PC-9 (cell line): Measurements from ENCODE around the gene TMEFF1. TPM values are rescaled to one million over a fixed set of nuclear protein-coding genes. Genes with fewer than 3 reads are reported as not detected.

Source experiments
- BruUV-seq: library from RNA; stranded (reverse); fragments of 400-500 nt; replicated peaks from 2 replicates; lab custom pipeline; 2021; lab: Mats Ljungman, UMichigan
- CTCF ChIA-PET: fragments of 300-600 bp; sonication (Branson Sonifier 250); formaldehyde crosslinking; loops from one replicate; lab custom pipeline; 2022; ENCODE audit warnings: antibody characterized with exemption; lab: Charles Lee
- POLR2A ChIA-PET: fragments of 300-600 bp; sonication (Branson Sonifier 250); formaldehyde crosslinking; loops from one replicate; lab custom pipeline; 2022; ENCODE audit warnings: antibody characterized with exemption; ENCODE audit not compliant: unreplicated experiment; lab: Charles Lee
- DNase-seq, 2 experiments: peaks; one replicate each; pipeline versions ENCODE4 v3.0.0 to v3.0.0-alpha.2; 2015 to 2022; ENCODE audit warnings: mixed read lengths in 1 of 2
- H2AFZ ChIP-seq: fragments of 200-600 bp; sonication (generic); 2 replicates; pipeline ENCODE4 v1.8.1; 2017; ENCODE audit warnings: antibody characterized with exemption
- H3F3A ChIP-seq: fragments of 200-600 bp; sonication (generic); 2 replicates; pipeline ENCODE4 v1.8.1; 2017; ENCODE audit warnings: antibody characterized with exemption, mild to moderate bottlenecking, low read depth; ENCODE audit not compliant: insufficient read depth
- H3K27ac ChIP-seq: fragments of 200-600 bp; sonication (generic); 2 replicates; pipeline ENCODE4 v1.6.1; 2016; ENCODE audit warnings: mixed run types
- H3K27me3 ChIP-seq: fragments of 200-600 bp; sonication (generic); 2 replicates; pipeline ENCODE4 v1.6.1; 2016; ENCODE audit warnings: low read depth, mixed run types; ENCODE audit not compliant: insufficient read depth
- H3K36me3 ChIP-seq: fragments of 200-600 bp; sonication (generic); 2 replicates; pipeline ENCODE4 v1.6.1; 2016; ENCODE audit warnings: low read depth, mixed run types
- H3K4me1 ChIP-seq: fragments of 200-600 bp; sonication (generic); replicated peaks from 2 replicates; pipeline ENCODE4 v1.6.1; 2016; ENCODE audit warnings: mixed run types; ENCODE audit not compliant: insufficient read depth
- H3K4me2 ChIP-seq: fragments of 200-600 bp; sonication (generic); 2 replicates; pipeline ENCODE4 v1.6.1; 2017; ENCODE audit warnings: mixed run types
- H3K4me3 ChIP-seq: fragments of 200-600 bp; sonication (generic); 2 replicates; pipeline ENCODE4 v1.6.1; 2016; ENCODE audit warnings: mixed run types
- H3K79me2 ChIP-seq: fragments of 200-600 bp; sonication (generic); 2 replicates; pipeline ENCODE4 v1.6.1; 2017; ENCODE audit warnings: low read depth, mixed run types
- H3K9me2 ChIP-seq: fragments of 200-600 bp; sonication (generic); 2 replicates; pipeline ENCODE4 v1.8.1; 2017; ENCODE audit warnings: mild to moderate bottlenecking; ENCODE audit not compliant: insufficient read depth
- H3K9me3 ChIP-seq: fragments of 200-600 bp; sonication (generic); 2 replicates; pipeline ENCODE4 v1.8.1; 2016; ENCODE audit warnings: low read depth; ENCODE audit not compliant: insufficient read depth
- H4K20me1 ChIP-seq: fragments of 200-600 bp; sonication (generic); 2 replicates; pipeline ENCODE4 v1.8.1; 2017; ENCODE audit not compliant: insufficient read depth
- EZH2 ChIP-seq: fragments of 200-600 bp; sonication (generic); IDR thresholded peaks from 2 replicates; pipeline ENCODE4 v1.8.0; 2017; ENCODE audit warnings: antibody characterized with exemption, low read depth
- intact Hi-C: fragments of 100-400 bp; cut with micrococcal nuclease; formaldehyde crosslinking; loops from one replicate; pipeline ENCODE4 v1.10.0; 2022; ENCODE audit not compliant: unreplicated experiment
- total RNA-seq: library from RNA; stranded (reverse); gene quantifications from 2 replicates; pipeline ENCODE4 v1.2.3, GENCODE V29; 2021
- TF ChIP-seq, protein P1 (sequence below): fragments of 200-600 bp; sonication (generic); conservative IDR thresholded peaks from 2 replicates; pipeline ENCODE4 v1.6.1; 2017; ENCODE audit warnings: mixed run types, antibody characterized with exemption, mild to moderate bottlenecking, moderate library complexity

The TMEFF1 gene
- total RNA-seq, 1 experiment from 2014 or later, result 1.1 TPM

DNA sequence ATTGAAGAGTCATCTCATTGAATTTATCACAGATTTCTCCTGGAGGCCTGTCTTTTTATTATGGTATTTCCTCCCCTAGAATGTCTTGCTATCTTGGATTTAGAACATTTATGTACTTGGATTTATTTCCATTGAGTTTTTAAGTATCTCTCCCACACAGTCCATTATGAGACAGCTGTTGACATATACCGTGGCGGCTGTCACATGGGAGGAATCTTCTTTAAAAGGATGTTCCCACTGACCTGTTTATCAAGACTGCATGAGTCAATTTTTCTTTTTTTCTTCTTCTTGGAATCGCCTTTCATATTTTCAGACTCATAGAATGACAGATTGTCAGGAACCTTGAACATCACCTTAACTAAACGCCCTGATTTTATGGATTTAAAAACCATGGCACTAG is 102.1 kb downstream of the TMEFF1 start:
- Histone ChIP-seq H3K4me1 (peaks cover 18% of the 10 kb centered on the region), H3F3A (peaks cover 15% of the 10 kb centered on the region; the same call in 1 of the 2 replicates), H3K4me2 (no peak overlapping the region), H3K4me3 (no peak overlapping the region), H3K27ac (peak overlapping the region; percentile 33; the same call in 1 of the 2 replicates), H2AFZ (no peak overlapping the region), H3K9me2 (no peaks in the 10 kb centered on the region), H3K9me3 (no peaks in the 10 kb centered on the region), H3K27me3 (no peaks in the 10 kb centered on the region), H3K36me3 (no peaks in the 10 kb centered on the region), H3K79me2 (no peaks in the 10 kb centered on the region), H4K20me1 (no peaks in the 10 kb centered on the region)
- no peak for DNase-seq
- ChIA-PET POLR2A (no interaction called here), CTCF (no interaction called here)
- TF ChIP-seq, protein P1, sequence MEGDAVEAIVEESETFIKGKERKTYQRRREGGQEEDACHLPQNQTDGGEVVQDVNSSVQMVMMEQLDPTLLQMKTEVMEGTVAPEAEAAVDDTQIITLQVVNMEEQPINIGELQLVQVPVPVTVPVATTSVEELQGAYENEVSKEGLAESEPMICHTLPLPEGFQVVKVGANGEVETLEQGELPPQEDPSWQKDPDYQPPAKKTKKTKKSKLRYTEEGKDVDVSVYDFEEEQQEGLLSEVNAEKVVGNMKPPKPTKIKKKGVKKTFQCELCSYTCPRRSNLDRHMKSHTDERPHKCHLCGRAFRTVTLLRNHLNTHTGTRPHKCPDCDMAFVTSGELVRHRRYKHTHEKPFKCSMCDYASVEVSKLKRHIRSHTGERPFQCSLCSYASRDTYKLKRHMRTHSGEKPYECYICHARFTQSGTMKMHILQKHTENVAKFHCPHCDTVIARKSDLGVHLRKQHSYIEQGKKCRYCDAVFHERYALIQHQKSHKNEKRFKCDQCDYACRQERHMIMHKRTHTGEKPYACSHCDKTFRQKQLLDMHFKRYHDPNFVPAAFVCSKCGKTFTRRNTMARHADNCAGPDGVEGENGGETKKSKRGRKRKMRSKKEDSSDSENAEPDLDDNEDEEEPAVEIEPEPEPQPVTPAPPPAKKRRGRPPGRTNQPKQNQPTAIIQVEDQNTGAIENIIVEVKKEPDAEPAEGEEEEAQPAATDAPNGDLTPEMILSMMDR, result no peak
- TF ChIP-seq EZH2, result no peak
- BruUV-seq, result no TSS peak
- intact Hi-C loops, result no loop called here

DNA sequence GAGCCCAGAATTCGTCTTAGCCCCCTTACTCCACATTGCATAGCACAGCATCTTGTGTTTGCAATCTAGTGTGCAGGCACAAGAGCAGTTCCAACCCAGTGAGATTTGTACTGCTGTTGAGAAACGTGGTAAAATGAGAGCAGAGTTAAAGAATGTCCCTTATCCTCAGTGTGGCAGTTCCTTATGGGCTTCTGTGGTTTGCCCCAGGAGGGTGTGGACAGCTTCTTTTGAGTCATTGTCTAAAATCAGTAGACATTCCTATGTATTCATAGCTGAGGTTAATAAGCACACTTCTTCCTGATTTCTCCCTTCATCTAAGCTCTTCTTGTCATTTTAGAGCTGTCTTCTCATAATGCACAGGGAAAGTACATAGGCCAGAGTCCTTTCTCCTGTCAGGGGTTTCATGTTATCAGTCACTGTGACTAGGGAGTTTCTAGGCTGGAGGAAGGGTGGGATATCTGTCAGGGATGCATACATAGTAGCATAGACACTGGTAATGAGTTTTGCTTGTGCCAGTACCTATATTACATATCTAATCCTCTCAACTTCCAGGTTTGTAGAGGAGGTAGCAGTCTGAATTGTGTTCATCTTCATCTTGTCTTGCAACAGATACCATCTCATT is 102.9 kb downstream of the TMEFF1 start:
- no peaks in the 10 kb centered on the region for H3K27me3 ChIP-seq
- intact Hi-C loops, result no loop called here
- H3K79me2 ChIP-seq, result no peaks in the 10 kb centered on the region
- H3K27ac ChIP-seq, result peak overlapping the region; percentile 33
- DNase-seq, result peak; percentile 51 to 85
- H4K20me1 ChIP-seq, result no peaks in the 10 kb centered on the region
- CTCF ChIA-PET, result no interaction called here
- no peak overlapping the region for H3K4me3 ChIP-seq
- H3K9me2 ChIP-seq, result no peaks in the 10 kb centered on the region
- POLR2A ChIA-PET, result no interaction called here
- no peak for TF ChIP-seq EZH2
- TF ChIP-seq, protein P1, result no peak
- peak overlapping the region; percentile 47 for H3K4me2 ChIP-seq
- H3K9me3 ChIP-seq, result no peaks in the 10 kb centered on the region
- no TSS peak for BruUV-seq
- no peaks in the 10 kb centered on the region for H3K36me3 ChIP-seq
- peaks cover 18% of the 10 kb centered on the region for H3K4me1 ChIP-seq
- H3F3A ChIP-seq, result peaks cover 15% of the 10 kb centered on the region; the same call in 1 of the 2 replicates
- no peak overlapping the region for H2AFZ ChIP-seq

GRCh38 chr9:100577776-100578448 is 105.0 kb downstream of the TMEFF1 start, which contains the start of gene CAVIN4:
Gene CAVIN4, plus strand, starts transcription at chr9:100578079. Its CDS starts 65 bp downstream, at chr9:100578144.
- no peak for DNase-seq
- Histone ChIP-seq H3F3A (peaks cover 15% of the 10 kb centered on the region; the same call in 1 of the 2 replicates), H3K4me1 (peaks cover 18% of the 10 kb centered on the region), H3K27ac (no peak within 1 kb of the TSS), H2AFZ (no peak within 1 kb of the TSS), H3K9me2 (no peaks in the 10 kb centered on the region), H3K4me2 (no peak within 1 kb of the TSS), H3K4me3 (no peak within 1 kb of the TSS), H3K9me3 (no peaks in the 10 kb centered on the region), H3K36me3 (no peaks in the 10 kb centered on the region), H3K27me3 (no peaks in the 10 kb centered on the region), H3K79me2 (no peaks in the 10 kb centered on the region), H4K20me1 (no peaks in the 10 kb centered on the region)
- ChIA-PET POLR2A (no interaction called here), CTCF (no interaction called here)
- no TSS peak for BruUV-seq
- intact Hi-C loops, result no loop called here
- TF ChIP-seq, protein P1, result no peak
- TF ChIP-seq EZH2, result no peak
